GM12872 (cell line): ENCODE data around the gene AP4S1.

Experiments
- CTCF ChIP-seq: IDR thresholded peaks from 3 replicates; pipeline ENCODE4 v1.5.1; 2011; ENCODE audit warnings: low read depth, mild to moderate bottlenecking, low read length, moderate library complexity; ENCODE audit not compliant: insufficient read depth

AP4S1 gene

DNA sequence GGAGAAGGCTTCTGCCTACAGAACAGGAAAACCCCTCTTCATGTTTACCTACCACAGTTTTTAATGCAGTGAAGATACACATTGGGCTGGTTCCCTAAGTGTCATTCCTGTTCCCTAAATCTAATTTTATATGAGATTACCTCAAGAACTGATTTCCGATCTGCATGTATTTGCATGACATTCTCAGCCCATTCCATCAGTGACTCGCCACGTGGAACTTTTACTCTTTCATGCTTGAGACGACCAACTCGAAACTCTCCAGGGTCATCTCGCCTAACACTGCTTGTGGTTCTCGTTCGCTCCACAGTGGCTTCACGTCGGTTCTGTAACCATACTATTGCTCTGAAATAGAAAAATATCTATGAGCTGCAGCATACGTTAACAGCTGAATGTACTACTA lies 83.8 kb downstream of the AP4S1 start:
- no peak for TF ChIP-seq CTCF

GRCh38 chr14:31110872-31111271 lies 85.4 kb downstream of the AP4S1 start:
- no peak for TF ChIP-seq CTCF

DNA sequence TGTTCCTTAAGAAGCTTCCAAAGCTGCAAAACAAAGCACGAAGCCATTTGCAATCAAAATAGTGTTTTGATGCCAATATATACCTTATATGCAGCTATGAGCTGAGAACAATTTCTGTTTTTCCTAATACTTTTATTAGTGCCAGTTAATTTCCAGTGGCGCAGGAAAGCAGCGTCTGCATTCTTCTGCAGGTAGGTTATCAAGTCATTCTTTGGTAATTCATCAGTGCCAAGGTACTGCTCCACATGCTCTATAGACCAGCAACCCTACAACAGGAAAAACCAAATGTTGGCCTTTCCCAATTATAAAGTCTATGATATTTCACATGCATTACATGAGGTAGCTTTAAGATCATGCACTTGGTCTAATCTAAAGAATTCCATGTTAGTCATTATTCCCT lies 88.3 kb downstream of the AP4S1 start:
- no peak for TF ChIP-seq CTCF

DNA sequence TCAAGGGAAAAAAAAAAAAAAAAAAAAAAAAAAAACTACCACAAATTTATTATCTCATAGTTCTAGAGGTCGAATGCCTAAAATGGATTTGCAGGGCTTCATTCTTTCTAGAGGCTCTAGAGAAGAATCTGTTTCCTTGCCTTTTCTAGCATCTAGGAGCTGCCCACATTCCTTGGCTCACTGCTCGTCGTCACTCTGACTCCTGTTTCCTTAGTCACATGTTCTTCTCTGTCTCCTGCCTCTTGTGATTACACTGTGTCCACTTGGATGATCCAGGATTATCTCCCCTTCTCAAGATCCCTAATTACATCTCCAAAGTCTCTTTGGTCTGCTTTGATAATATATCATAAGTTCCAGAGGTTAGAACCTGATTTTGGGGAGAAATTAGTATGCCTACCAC lies 93.4 kb downstream of the AP4S1 start:
- no peak for TF ChIP-seq CTCF

GRCh38 chr14:31122098-31122611 lies 96.7 kb downstream of the AP4S1 start:
- no peak for TF ChIP-seq CTCF

DNA sequence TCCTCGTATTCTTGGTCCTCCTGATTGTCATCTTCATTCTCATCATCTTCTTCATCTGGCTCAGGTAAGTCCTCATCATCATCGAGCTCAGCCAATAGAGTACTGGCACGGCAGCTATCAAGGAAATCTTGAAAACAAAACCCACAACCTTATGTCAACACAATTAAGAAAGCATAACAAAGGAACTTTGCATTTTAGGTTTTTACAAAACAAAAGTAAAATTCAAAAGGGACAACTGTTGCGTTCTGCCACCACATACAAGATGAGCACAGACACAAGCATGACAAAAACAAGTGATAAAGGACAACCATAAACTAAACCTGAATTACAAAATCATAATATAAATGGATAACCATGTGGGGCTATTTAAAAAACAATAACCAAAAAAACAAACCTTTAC lies 97.5 kb downstream of the AP4S1 start:
- no peak for TF ChIP-seq CTCF

- no peak for TF ChIP-seq CTCF
Measured at GRCh38 chr14:31124197-31124596, 98.7 kb downstream of the AP4S1 start.

DNA sequence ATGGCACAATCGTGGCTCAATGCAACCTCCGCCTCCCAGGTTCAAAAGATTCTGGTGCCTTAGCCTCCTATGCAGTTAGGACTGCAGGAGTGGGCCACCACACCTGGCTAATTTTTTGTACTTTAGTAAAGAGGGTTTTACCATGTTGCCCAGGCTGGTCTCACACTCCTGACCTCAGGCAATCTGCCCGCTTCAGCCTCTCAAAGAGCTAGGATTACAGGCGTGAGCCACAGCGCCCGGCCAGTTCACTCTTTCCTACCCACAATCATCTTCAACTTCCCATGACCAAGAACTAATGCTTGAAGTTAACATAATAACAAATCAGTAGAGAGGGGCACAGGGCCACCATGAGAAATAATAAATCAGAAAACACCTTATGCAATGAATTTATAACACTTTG lies 99.8 kb downstream of the AP4S1 start:
- TF ChIP-seq CTCF = no peak
